K562 (cell line): Measurements from ENCODE around the gene LAMA3.

Experiments
- ELK1 ChIP-seq: sonication (generic); formaldehyde crosslinking; IDR thresholded peaks from 2 replicates; pipeline ENCODE4 v1.8.1; 2022; ENCODE audit warnings: missing genetic modification reagents
- FOXK2 ChIP-seq, 2 experiments: fragments of 450-650 bp; IDR thresholded peaks in 1 of 2; conservative IDR thresholded peaks in 1 of 2; 2 replicates each; pipeline ENCODE4 v1.6.1; 2016; ENCODE audit warnings: low read depth in 2 of 2, mild to moderate bottlenecking in 1 of 2
- HDAC8 ChIP-seq: fragments of 450-650 bp; IDR thresholded peaks from 2 replicates; pipeline ENCODE4 v1.6.1; 2016; ENCODE audit warnings: mild to moderate bottlenecking, missing genetic modification characterization, moderate library complexity, missing compliant biosample characterization
- JUN ChIP-seq, 2 experiments: sonication (generic) in 1 of 2; formaldehyde crosslinking in 1 of 2; IDR thresholded peaks; 2 replicates each; pipeline versions ENCODE4 v1.6.1 to v1.8.0; 2012 to 2022; ENCODE audit warnings: borderline replicate concordance in 2 of 2, mild to moderate bottlenecking in 2 of 2, improper control_type of control experiment in 1 of 2, low read depth in 1 of 2, low read length in 1 of 2, missing genetic modification reagents in 1 of 2
- JUND ChIP-seq, 2 experiments: IDR thresholded peaks; 2 replicates in 1 of 2; 3 replicates in 1 of 2; pipeline ENCODE4 v1.6.1; 2011; ENCODE audit warnings: borderline replicate concordance in 2 of 2, low read depth in 2 of 2, low read length in 2 of 2, improper control_type of control experiment in 1 of 2, missing biosample characterization in 1 of 2, missing genetic modification characterization in 1 of 2, missing genetic modification reagents in 1 of 2
- MAX ChIP-seq: sonication (generic); formaldehyde crosslinking; IDR thresholded peaks from 2 replicates; pipeline ENCODE4 v1.9.0; 2022; ENCODE audit warnings: mild to moderate bottlenecking, missing genetic modification reagents
- NFATC3 ChIP-seq: fragments of 450-650 bp; IDR thresholded peaks from 2 replicates; pipeline ENCODE4 v1.6.1; 2017; ENCODE audit warnings: mild to moderate bottlenecking
- NFIC ChIP-seq: fragments of 450-650 bp; IDR thresholded peaks from 2 replicates; pipeline ENCODE4 v1.6.1; 2017; ENCODE audit warnings: mild to moderate bottlenecking, inconsistent platforms
- POLR2AphosphoS5 ChIP-seq: IDR thresholded peaks from 2 replicates; pipeline ENCODE4 v1.6.1; 2011; ENCODE audit warnings: mild to moderate bottlenecking, low read depth, low read length, moderate library complexity; ENCODE audit not compliant: control insufficient read depth, insufficient read depth
- SIN3A ChIP-seq, 2 experiments: fragments of 150-350 bp in 1 of 2; IDR thresholded peaks; 2 replicates each; pipeline ENCODE4 v1.6.1; 2011 to 2016; ENCODE audit warnings: borderline replicate concordance in 2 of 2, low read depth in 2 of 2, low read length in 2 of 2, mild to moderate bottlenecking in 2 of 2, moderate library complexity in 2 of 2; ENCODE audit not compliant: control insufficient read depth in 1 of 2
- SIN3B ChIP-seq: fragments of 450-650 bp; IDR thresholded peaks from 2 replicates; pipeline ENCODE4 v1.6.1; 2017; ENCODE audit warnings: low read depth, mild to moderate bottlenecking, moderate library complexity
- ZBTB40 ChIP-seq, 2 experiments: fragments of 450-650 bp in 1 of 2; sonication (generic) in 1 of 2; formaldehyde crosslinking in 1 of 2; IDR thresholded peaks; 2 replicates each; pipeline versions ENCODE4 v1.7.1 to v1.9.0; 2016 to 2022; ENCODE audit warnings: inconsistent platforms in 1 of 2, mild to moderate bottlenecking in 1 of 2, missing genetic modification reagents in 1 of 2
- ZNF124 ChIP-seq: sonication (generic); formaldehyde crosslinking; IDR thresholded peaks from 2 replicates; pipeline ENCODE4 v1.8.1; 2022; ENCODE audit warnings: missing genetic modification reagents
- ZNF512 ChIP-seq: IDR thresholded peaks from 2 replicates; pipeline ENCODE4 v1.6.1; 2016; ENCODE audit warnings: missing genetic modification characterization, missing compliant biosample characterization

GRCh38 chr18:23643815-23644490, 45.3 kb upstream of the LAMA3 start:
- no peak for TF ChIP-seq NFATC3
- no peak for TF ChIP-seq NFIC
- TF ChIP-seq ZNF512 (tag), result no peak
- no peak for TF ChIP-seq HDAC8 (tag)
- no peak for TF ChIP-seq JUND (IDR thresholded peaks at IDR 0.05; ENCODE audit: borderline replicate concordance, low read depth, low read length)
- TF ChIP-seq JUND (tag; IDR thresholded peaks at IDR 0.05; ENCODE audit: borderline replicate concordance, low read depth, low read length), result no peak
- no peak for TF ChIP-seq FOXK2 (conservative IDR thresholded peaks at IDR 0.05 in 1 of 2, IDR thresholded peaks at IDR 0.05 in 1 of 2; ENCODE audit: low read depth in 2 of 2)
- no peak for TF ChIP-seq MAX (CRISPR knock-in tag)
- no peak for TF ChIP-seq JUN (IDR thresholded peaks at IDR 0.05; ENCODE audit: borderline replicate concordance, low read depth, low read length)
- no peak for TF ChIP-seq JUN (CRISPR knock-in tag; IDR thresholded peaks at IDR 0.05; ENCODE audit: borderline replicate concordance)
- TF ChIP-seq ZNF124 (CRISPR knock-in tag), result no peak
- TF ChIP-seq POLR2AphosphoS5, result no peak
- no peak for TF ChIP-seq SIN3A (IDR thresholded peaks at IDR 0.05; ENCODE audit: borderline replicate concordance in 2 of 2, control insufficient read depth in 1 of 2, low read depth in 2 of 2, low read length in 2 of 2)
- TF ChIP-seq ZBTB40 (IDR thresholded peaks at IDR 0.05), result no peak
- no peak for TF ChIP-seq ZBTB40 (CRISPR knock-in tag; IDR thresholded peaks at IDR 0.05)
- no peak for TF ChIP-seq ELK1 (CRISPR knock-in tag)
- no peak for TF ChIP-seq SIN3B
